ENCODE measurements around the gene XRCC5.

DNA sequence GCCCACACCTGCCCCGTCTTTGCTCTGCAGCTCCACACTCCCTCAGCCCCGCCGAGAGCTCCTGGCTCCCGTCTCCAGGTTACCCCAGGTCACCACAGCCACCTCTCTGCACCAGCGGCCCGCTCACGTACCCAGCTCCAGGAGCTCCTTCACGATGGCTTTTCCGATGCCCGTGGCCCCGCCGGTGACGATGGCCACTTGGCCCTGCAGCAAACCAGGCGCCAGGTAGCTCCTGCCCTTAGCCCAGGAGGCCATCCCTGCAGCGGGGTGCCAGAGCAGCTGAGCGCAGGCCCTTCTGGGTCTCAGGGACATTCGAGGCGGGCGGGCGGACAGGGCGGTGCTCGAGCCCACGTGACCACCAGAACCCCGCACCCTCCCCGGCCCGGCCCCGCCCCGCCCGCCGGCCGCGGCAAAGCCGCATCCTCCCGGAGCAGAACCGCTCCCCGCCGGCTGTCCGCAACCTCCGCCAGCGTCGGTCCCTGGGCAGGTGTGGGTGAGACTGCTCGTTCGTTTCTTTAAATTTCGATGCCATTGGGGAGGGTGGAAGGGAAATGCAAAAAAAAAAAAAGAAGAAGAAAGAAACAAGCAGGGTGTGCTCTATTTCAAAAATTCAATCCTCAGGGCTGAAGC lies 27.5 kb upstream of the XRCC5 start, which contains the start of the genes PECR and TMEM169:
- TF ChIP-seq, protein P1, sequence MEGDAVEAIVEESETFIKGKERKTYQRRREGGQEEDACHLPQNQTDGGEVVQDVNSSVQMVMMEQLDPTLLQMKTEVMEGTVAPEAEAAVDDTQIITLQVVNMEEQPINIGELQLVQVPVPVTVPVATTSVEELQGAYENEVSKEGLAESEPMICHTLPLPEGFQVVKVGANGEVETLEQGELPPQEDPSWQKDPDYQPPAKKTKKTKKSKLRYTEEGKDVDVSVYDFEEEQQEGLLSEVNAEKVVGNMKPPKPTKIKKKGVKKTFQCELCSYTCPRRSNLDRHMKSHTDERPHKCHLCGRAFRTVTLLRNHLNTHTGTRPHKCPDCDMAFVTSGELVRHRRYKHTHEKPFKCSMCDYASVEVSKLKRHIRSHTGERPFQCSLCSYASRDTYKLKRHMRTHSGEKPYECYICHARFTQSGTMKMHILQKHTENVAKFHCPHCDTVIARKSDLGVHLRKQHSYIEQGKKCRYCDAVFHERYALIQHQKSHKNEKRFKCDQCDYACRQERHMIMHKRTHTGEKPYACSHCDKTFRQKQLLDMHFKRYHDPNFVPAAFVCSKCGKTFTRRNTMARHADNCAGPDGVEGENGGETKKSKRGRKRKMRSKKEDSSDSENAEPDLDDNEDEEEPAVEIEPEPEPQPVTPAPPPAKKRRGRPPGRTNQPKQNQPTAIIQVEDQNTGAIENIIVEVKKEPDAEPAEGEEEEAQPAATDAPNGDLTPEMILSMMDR (IDR thresholded peaks at IDR 0.05) = no peak
- no peak for TF ChIP-seq POLR2A (IDR thresholded peaks at IDR 0.05)

Data from testis (tissue), 2 donors.